D341Med (cell line): ENCODE results near the gene HSD17B1.
"Not testable (repeated sequence)": the region's sequence is repeated elsewhere in the genome, so short reads cannot be mapped to it uniquely, and the experiment has no call there.

Experiments
- DNase-seq: peaks from one replicate; pipeline ENCODE4 v3.0.0; 2012; ENCODE audit warnings: low spot score

The HSD17B1 gene

DNA sequence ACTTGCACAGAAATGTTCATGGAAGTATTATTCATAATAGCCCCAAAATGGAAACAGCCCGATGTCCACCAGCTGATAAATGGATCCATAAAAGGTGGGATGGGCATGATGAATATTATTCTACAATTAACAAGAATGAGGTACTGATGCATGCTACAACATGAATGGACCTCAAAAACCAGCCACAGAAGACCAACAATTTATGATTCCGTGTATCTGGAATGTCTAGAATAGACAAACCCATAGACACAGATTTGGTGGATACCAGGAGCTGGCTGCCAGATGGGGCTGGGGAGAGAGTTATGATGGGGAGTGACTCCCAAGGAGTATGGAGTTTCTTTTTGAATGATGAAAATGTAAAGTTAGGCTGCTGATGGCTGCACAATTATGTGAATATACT lies 27.5 kb upstream of the HSD17B1 start:
- no peak for DNase-seq

GRCh38 chr17:42526031-42526444 lies 26.7 kb upstream of the HSD17B1 start:
- DNase-seq, result no peak

GRCh38 chr17:42527932-42528331 lies 24.8 kb upstream of the HSD17B1 start:
- DNase-seq, result no peak

- DNase-seq, result no peak
These were observed 23.7 kb upstream of the HSD17B1 start for GRCh38 chr17:42529061-42529460.

DNA sequence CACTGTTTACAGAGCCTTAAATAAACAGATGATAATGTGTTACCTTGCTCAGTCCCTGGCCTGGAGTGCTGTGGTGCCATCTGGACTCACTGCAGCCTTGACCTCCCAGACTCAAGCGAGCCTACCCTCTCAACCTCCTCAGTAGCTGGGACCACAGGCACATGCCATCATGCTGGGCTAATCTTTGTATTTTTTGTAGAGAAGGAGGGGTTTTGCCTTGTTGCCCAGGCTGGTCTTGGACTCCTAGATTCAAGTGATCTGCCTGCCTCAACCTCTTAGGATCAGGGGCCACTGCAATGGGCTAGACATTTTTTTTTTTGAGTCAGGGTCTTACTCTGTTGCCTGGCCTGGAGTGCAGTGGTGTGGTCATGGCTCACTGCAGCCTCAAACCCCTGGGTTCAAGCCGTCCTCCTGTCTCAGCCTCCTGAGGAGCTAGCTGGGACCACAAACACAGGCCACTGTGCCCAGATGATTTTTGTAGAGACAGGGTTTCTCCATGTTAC lies 21.7 kb upstream of the HSD17B1 start:
- DNase-seq, result no peak

GRCh38 chr17:42531455-42532354 lies 21.0 kb upstream of the HSD17B1 start:
- DNase-seq, result peak; percentile 86

- peak; percentile 45 for DNase-seq
These were observed 17.3 kb upstream of the HSD17B1 start for GRCh38 chr17:42535155-42536047.

GRCh38 chr17:42536048-42536371 lies 16.7 kb upstream of the HSD17B1 start, which contains the start of gene NAGLU:
TSS of gene NAGLU (plus strand) at chr17:42536241. CDS start at chr17:42536273, 32 bp downstream.
- peak; percentile 100 for DNase-seq

DNA sequence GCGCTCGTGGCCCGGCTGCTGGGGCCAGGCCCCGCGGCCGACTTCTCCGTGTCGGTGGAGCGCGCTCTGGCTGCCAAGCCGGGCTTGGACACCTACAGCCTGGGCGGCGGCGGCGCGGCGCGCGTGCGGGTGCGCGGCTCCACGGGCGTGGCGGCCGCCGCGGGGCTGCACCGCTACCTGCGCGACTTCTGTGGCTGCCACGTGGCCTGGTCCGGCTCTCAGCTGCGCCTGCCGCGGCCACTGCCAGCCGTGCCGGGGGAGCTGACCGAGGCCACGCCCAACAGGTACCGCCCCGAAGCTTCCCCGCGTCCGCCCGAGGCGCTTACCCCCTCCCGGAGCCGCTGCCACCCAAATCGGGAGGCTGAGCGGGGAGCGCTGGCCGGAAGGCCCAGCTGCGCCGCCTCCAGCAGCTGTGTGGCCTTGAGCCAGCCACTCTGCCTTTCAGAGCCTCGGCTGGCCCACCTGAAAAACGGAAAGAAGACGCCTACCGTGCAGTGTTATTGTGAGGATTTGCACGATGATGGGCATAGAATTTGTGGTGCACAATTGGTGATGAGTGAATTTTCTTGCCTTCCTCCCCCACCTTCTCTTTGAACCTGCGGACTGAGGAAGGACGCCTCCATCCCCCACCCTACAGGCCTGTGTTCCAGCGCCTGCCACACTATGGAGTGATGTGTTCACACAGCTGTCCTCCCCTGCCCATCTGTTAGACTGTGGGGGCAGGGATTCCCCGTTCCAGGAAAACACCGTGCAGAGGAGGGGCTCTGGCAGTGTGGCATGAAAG lies 16.2 kb upstream of the HSD17B1 start:
- peak; percentile 95 for DNase-seq

- DNase-seq, result no peak
These were observed 15.4 kb upstream of the HSD17B1 start for GRCh38 chr17:42537156-42537805.

DNA sequence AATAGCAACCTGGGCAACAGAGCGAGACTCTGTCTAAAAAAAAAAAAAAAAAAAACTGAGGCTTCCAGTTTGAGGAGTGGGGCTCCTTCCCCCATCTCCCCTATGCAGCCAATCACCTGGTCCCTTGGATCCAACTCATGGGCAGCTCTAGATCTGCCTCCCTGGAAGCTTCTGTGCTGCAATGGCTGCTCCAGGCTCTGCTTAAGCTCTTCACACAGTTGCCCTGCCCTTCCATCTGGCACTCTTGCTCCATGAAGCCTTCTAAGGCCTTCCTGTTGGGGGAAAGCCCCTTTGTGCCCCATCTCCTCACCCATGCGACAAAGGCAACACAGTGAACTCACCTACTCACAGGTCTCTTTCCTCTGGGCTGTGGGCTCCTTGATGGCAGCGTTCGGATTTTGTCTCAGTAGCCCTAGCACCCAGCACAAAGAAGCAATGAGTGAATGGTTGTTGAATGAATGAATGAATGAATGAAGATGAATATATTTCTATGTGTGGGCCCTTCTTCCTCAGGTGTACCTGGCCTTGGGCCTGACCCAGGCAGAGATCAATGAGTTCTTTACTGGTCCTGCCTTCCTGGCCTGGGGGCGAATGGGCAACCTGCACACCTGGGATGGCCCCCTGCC lies 14.8 kb upstream of the HSD17B1 start:
- DNase-seq, result peak; percentile 59

DNA sequence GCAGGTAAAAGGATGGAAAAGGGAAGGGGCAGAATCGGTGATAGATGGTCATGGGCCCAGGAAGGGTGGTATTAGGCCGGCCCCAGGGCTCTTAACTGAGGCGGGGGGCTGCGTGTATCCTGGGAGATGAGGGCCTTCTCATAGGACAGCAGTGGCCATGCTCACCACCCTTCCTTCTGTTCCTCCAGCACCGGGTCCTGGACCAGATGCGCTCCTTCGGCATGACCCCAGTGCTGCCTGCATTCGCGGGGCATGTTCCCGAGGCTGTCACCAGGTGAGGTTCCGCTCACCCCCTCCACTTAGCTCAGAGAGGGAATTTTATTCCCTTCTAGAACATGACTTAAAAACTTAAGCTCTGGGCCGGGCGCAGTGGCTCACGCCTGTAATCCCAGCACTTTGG lies 14.2 kb upstream of the HSD17B1 start:
- DNase-seq, result peak; percentile 25

DNA sequence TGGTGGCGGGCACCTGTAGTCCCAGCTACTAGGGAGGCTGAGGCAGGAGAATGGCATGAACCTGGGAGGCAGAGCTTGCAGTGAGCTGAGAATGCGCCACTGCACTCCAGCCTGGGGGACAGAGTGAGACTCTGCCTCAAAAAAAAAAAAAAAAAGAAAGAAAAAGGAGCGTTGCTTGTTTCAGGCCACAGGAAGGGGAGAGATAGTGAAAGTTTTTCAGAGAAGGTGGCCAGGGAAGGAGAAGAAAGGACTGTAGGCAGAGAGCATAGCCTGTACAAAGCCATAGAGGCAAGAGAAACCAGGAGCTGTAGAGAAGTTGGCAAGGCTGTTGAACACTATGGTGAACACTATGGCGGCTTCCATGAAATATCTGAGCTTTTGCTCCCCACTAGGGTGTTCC lies 12.2 kb upstream of the HSD17B1 start:
- DNase-seq, result not testable (repeated sequence)

DNA sequence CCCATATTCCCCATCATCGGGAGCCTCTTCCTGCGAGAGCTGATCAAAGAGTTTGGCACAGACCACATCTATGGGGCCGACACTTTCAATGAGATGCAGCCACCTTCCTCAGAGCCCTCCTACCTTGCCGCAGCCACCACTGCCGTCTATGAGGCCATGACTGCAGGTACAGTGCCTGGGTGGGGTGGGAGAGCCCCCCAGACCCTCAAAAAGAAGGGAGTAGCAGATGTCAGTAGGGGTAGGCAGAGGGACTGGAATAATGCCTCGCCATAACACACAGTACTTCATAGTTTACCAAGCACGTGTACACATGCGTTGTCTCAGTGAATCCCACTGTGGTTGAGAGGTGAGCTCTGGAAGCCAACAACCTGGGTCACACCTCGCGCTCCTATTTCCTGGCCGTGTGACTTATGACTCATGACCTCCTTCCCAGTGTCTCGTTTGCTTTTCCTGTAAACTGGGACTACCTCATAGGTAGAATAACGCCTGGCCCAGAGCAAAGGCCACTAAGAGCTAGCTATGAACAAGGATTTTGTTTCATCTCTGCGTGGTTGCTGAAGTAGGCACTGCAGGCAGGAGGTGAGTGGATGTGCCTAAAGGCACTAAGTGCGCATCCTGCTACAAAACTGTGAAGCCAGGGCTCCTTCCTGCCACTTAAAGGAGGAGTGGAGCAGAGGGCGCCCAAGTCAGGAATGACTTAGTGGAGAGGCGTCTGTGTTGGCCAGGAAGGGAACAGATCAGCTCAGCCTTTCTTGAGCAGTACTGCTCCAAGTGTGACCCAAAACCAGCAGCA lies 11.5 kb upstream of the HSD17B1 start:
- DNase-seq, result no peak

GRCh38 chr17:42543190-42544079 lies 9.3 kb upstream of the HSD17B1 start:
- no peak for DNase-seq

DNA sequence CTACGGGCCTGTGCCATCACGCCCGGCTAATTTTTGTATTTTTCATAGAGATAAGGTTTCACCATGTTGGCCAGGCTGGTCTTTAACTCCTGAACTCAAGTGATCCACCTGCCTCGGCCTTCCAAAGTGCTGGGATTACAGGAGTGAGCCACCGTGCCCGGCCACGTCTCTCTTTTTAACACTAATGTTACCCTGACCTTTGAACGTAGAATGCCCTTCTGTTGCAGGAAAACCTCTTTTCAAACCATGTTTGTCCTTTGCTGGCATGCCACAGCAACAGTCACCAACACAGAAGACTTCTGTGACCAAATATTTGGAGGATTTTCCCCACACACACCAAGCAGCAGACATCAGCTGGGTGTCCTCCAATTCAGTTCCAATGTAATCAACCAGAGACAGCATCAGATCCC lies 7.8 kb upstream of the HSD17B1 start:
- DNase-seq, result no peak

GRCh38 chr17:42545755-42546505 lies 6.8 kb upstream of the HSD17B1 start:
- DNase-seq, result not testable (repeated sequence)

- no peak for DNase-seq
These were observed 5.7 kb upstream of the HSD17B1 start for GRCh38 chr17:42547001-42547461.
